HL-60/S4 treated with phorbol 12-myristate 13-acetate at 8.2 ng/mL for 4 days and 3 days (cell line): Measurements from ENCODE around the gene NCOA4.
"Not testable (repeated sequence)": the region's sequence is repeated elsewhere in the genome, so short reads cannot be mapped to it uniquely, and the experiment has no call there.

Source experiments
- in situ Hi-C: fragments of 300-500 bp; cut with MboI; formaldehyde crosslinking; loops from 2 replicates; pipeline ENCODE4 v1.15.0; 2022; ENCODE audit warnings: low sequenced_read_pairs

NCOA4 gene

GRCh38 chr10:45985590-45985989, 44.8 kb downstream of the NCOA4 start:
- in situ Hi-C loops: not testable (repeated sequence)

- in situ Hi-C loops: not testable (repeated sequence)
Measured at GRCh38 chr10:45984473-45984872, 46.0 kb downstream of the NCOA4 start.

GRCh38 chr10:45983538-45984186, 46.8 kb downstream of the NCOA4 start:
- in situ Hi-C loops: not testable (repeated sequence)

- in situ Hi-C loops: not testable (repeated sequence)
Measured at GRCh38 chr10:45981367-45981766, 49.1 kb downstream of the NCOA4 start.

GRCh38 chr10:45978554-45978953, 51.9 kb downstream of the NCOA4 start:
- in situ Hi-C loops: not testable (repeated sequence)

- in situ Hi-C loops: not testable (repeated sequence)
Measured at GRCh38 chr10:45974041-45974440, 56.4 kb downstream of the NCOA4 start.

- in situ Hi-C loops: not testable (repeated sequence)
Measured at GRCh38 chr10:45972813-45973169, 57.6 kb downstream of the NCOA4 start.

- in situ Hi-C loops: not testable (repeated sequence)
Measured at GRCh38 chr10:45972106-45972812, 58.2 kb downstream of the NCOA4 start, which contains the start of gene TIMM23. TSS of gene TIMM23 (plus strand) at chr10:45972489. CDS start at chr10:45972625, 136 bp downstream.

GRCh38 chr10:45971742-45972105, 58.7 kb downstream of the NCOA4 start:
- in situ Hi-C loops: not testable (repeated sequence)

GRCh38 chr10:45971019-45971418, 59.4 kb downstream of the NCOA4 start:
- in situ Hi-C loops: not testable (repeated sequence)

- in situ Hi-C loops: not testable (repeated sequence)
Measured at GRCh38 chr10:45962686-45963452, 67.6 kb downstream of the NCOA4 start.

GRCh38 chr10:45957928-45958327, 72.5 kb downstream of the NCOA4 start:
- in situ Hi-C loops: not testable (repeated sequence)

GRCh38 chr10:45956634-45957033, 73.8 kb downstream of the NCOA4 start:
- in situ Hi-C loops: not testable (repeated sequence)
